T47D (cell line): ENCODE measurements around the gene OR8D1.
"Not testable (repeated sequence)": the region's sequence is repeated elsewhere in the genome, so short reads cannot be mapped to it uniquely, and the experiment has no call there.

Experiments used
- DNase-seq, 2 experiments: peaks; one replicate each; pipeline versions ENCODE4 v3.0.0 to v3.0.0-alpha.2; 2011 to 2012; ENCODE audit warnings: low read depth in 1 of 2, low spot score in 1 of 2
- JUND ChIP-seq: IDR thresholded peaks from 2 replicates; pipeline ENCODE4 v1.6.1; 2012; ENCODE audit warnings: low read depth
- in situ Hi-C: cut with HindIII; loops from 2 replicates; pipeline ENCODE4 v1.10.0; 2016; ENCODE audit warnings: low sequenced_read_pairs, low pct_unique_long_range_greater_than_20kb

Gene OR8D1

GRCh38 chr11:124274000-124274399 is 39.7 kb downstream of the OR8D1 start:
- in situ Hi-C loops: no loop called here
- no peak for TF ChIP-seq JUND
- DNase-seq: no peak

GRCh38 chr11:124270886-124271285 is 42.9 kb downstream of the OR8D1 start:
- in situ Hi-C loops, DNase-seq: not testable (repeated sequence)

- DNase-seq, in situ Hi-C loops: not testable (repeated sequence)
Measured at GRCh38 chr11:124265041-124265440, 48.7 kb downstream of the OR8D1 start.

- no peak; the same call in 1 of the 2 replicates for TF ChIP-seq JUND
- in situ Hi-C loops: no loop called here
- no peak for DNase-seq
Measured at GRCh38 chr11:124256076-124256475, 57.7 kb downstream of the OR8D1 start, which contains the start of gene OR8G5. TSS of gene OR8G5 (plus strand) at chr11:124256376. CDS start at chr11:124264932, 8,556 bp downstream.
